OCI-LY1 (cell line): ENCODE results near the gene RNU6-7.

ENCODE experiments used
- H2AFZ ChIP-seq: fragments of 200-600 bp; sonication (generic), shearing (Covaris generic); 2 replicates; pipeline ENCODE4 v1.6.0; 2014; ENCODE audit warnings: antibody characterized with exemption, mild to moderate bottlenecking, low read length
- H3F3A ChIP-seq: fragments of 200-600 bp; sonication (generic), shearing (Covaris generic); 2 replicates; pipeline ENCODE4 v1.6.0; 2014; ENCODE audit warnings: mild to moderate bottlenecking, antibody characterized with exemption, low read length, moderate library complexity; ENCODE audit not compliant: insufficient read depth
- H3K27ac ChIP-seq: fragments of 200-600 bp; sonication (generic); 2 replicates; pipeline ENCODE4 v1.5.1; 2014; ENCODE audit warnings: low read length, mixed run types, mild to moderate bottlenecking, low read depth; ENCODE audit not compliant: poor library complexity, severe bottlenecking
- H3K27me3 ChIP-seq: fragments of 200-600 bp; sonication (generic); 2 replicates; pipeline ENCODE4 v1.6.0; 2014; ENCODE audit warnings: antibody characterized with exemption, mild to moderate bottlenecking, low read length, moderate library complexity; ENCODE audit not compliant: insufficient read depth
- H3K36me3 ChIP-seq: fragments of 200-600 bp; sonication (generic); 2 replicates; pipeline ENCODE4 v1.6.1; 2014; ENCODE audit warnings: mild to moderate bottlenecking, antibody characterized with exemption, low read length, moderate library complexity, mixed read lengths; ENCODE audit not compliant: insufficient read depth
- H3K4me1 ChIP-seq: fragments of 200-600 bp; sonication (generic); 2 replicates; pipeline ENCODE4 v1.5.1; 2014; ENCODE audit warnings: mild to moderate bottlenecking, low read length, moderate library complexity; ENCODE audit not compliant: insufficient read depth, severe bottlenecking
- H3K4me2 ChIP-seq: fragments of 200-600 bp; sonication (generic), shearing (Covaris generic); 2 replicates; pipeline ENCODE4 v1.6.1; 2014; ENCODE audit warnings: low read length
- H3K4me3 ChIP-seq: fragments of 200-600 bp; sonication (generic); 2 replicates; pipeline ENCODE4 v1.5.1; 2014; ENCODE audit warnings: low read length, low read depth, mild to moderate bottlenecking, mixed read lengths; ENCODE audit not compliant: poor library complexity, severe bottlenecking
- H3K79me2 ChIP-seq: fragments of 200-600 bp; shearing (Covaris generic); 2 replicates; pipeline ENCODE4 v1.6.1; 2016; ENCODE audit warnings: mixed run types, low read length, mixed read lengths; ENCODE audit not compliant: insufficient read depth
- H3K9ac ChIP-seq: fragments of 200-600 bp; sonication (generic), shearing (Covaris generic); 2 replicates; pipeline ENCODE4 v1.6.1; 2014; ENCODE audit warnings: mild to moderate bottlenecking, low read length, mixed read lengths
- H3K9me2 ChIP-seq: fragments of 200-600 bp; sonication (generic), shearing (Covaris generic); 2 replicates; pipeline ENCODE4 v1.6.1; 2014; ENCODE audit warnings: low read depth, mild to moderate bottlenecking, low read length, mixed read lengths
- H3K9me3 ChIP-seq: fragments of 200-600 bp; shearing (Covaris generic); 2 replicates; pipeline ENCODE4 v1.6.1; 2014; ENCODE audit warnings: low read length, mixed read lengths
- H4K20me1 ChIP-seq: fragments of 200-600 bp; sonication (generic), shearing (Covaris generic); 2 replicates; pipeline ENCODE4 v1.6.0; 2016; ENCODE audit warnings: mild to moderate bottlenecking, low read length; ENCODE audit not compliant: insufficient read depth
- CTCF ChIP-seq: fragments of 200-600 bp; sonication (generic), shearing (Covaris generic); IDR thresholded peaks from 2 replicates; pipeline ENCODE4 v1.5.1; 2017; ENCODE audit warnings: mild to moderate bottlenecking, antibody characterized with exemption, low read length, moderate library complexity, mixed read lengths
- EZH2 ChIP-seq: fragments of 200-600 bp; sonication (generic), shearing (Covaris generic); IDR thresholded peaks from 2 replicates; pipeline ENCODE4 v1.8.0; 2017; ENCODE audit warnings: borderline replicate concordance, mixed run types, mild to moderate bottlenecking, antibody characterized with exemption, low read length, moderate library complexity, mixed read lengths

The RNU6-7 gene

GRCh38 chr14:32205984-32206383 lies 4.1 kb downstream of the RNU6-7 start:
- Histone ChIP-seq H3K36me3 (no peaks in the 10 kb centered on the region), H2AFZ (no peak overlapping the region), H3K4me1 (peaks cover 22% of the 10 kb centered on the region), H3K9me2 (no peaks in the 10 kb centered on the region), H3K9me3 (no peaks in the 10 kb centered on the region), H3K79me2 (no peaks in the 10 kb centered on the region), H3K4me3 (no peak overlapping the region), H3K27me3 (no peaks in the 10 kb centered on the region), H4K20me1 (no peaks in the 10 kb centered on the region), H3F3A (no peaks in the 10 kb centered on the region), H3K27ac (no peak overlapping the region), H3K9ac (no peak overlapping the region), H3K4me2 (no peak overlapping the region)
- TF ChIP-seq EZH2 (no peak), CTCF (no peak)

DNA sequence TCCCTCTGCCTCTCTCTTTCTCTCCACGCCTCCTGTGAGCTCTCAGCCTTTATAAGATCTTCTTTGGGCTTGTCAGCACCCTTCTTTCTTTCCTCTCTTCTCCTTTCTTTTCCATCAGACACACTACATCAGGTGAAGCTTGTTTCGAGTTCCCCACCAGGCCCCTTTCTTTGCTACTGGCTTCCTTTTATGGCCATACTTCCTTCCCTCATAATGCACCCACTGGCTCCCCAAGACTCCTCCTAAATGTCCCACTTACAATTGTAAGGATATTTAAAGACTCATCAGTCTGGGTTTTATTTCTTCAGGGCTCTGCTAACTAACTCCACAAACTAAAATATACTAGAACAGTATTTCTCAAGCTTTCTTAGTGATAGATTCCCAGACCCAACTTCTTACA lies 4.7 kb downstream of the RNU6-7 start:
- Histone ChIP-seq H3K27ac (no peak overlapping the region), H3K4me2 (no peak overlapping the region)

GRCh38 chr14:32208490-32208889 lies 6.6 kb downstream of the RNU6-7 start:
- Histone ChIP-seq H3K36me3 (no peaks in the 10 kb centered on the region), H4K20me1 (no peaks in the 10 kb centered on the region), H3K9me3 (no peaks in the 10 kb centered on the region), H3F3A (no peaks in the 10 kb centered on the region), H3K4me1 (peaks cover 10% of the 10 kb centered on the region), H3K4me3 (no peak overlapping the region), H3K9ac (no peak overlapping the region), H3K27me3 (no peaks in the 10 kb centered on the region), H3K4me2 (no peak overlapping the region), H3K9me2 (no peaks in the 10 kb centered on the region), H3K27ac (no peak overlapping the region), H3K79me2 (no peaks in the 10 kb centered on the region), H2AFZ (no peak overlapping the region)
- TF ChIP-seq EZH2 (no peak), CTCF (no peak)

More for the DNA sequence above, 4.7 kb downstream of the RNU6-7 start:
- TF ChIP-seq EZH2 (no peak), CTCF (no peak)
- no peaks in the 10 kb centered on the region for H4K20me1 ChIP-seq
- H3K27me3 ChIP-seq = no peaks in the 10 kb centered on the region
- H2AFZ ChIP-seq = no peak overlapping the region
- H3F3A ChIP-seq = no peaks in the 10 kb centered on the region
- H3K36me3 ChIP-seq = no peaks in the 10 kb centered on the region
- no peak overlapping the region for H3K4me3 ChIP-seq
- no peak overlapping the region for H3K9ac ChIP-seq
- H3K4me1 ChIP-seq = peaks cover 21% of the 10 kb centered on the region
- no peaks in the 10 kb centered on the region for H3K9me2 ChIP-seq
- no peaks in the 10 kb centered on the region for H3K79me2 ChIP-seq
- H3K9me3 ChIP-seq = no peaks in the 10 kb centered on the region
